Hematopoietic multipotent progenitor cell treated with erythropoietin and hydrocortisone succinate and interleukin-3 and kit ligand, for 4 days (in vitro differentiated cells): ENCODE measurements around the gene FBH1.
"Not testable (repeated sequence)": the region's sequence is repeated elsewhere in the genome, so short reads cannot be mapped to it uniquely, and the experiment has no call there.

ENCODE experiments used
- DNase-seq: peaks from one replicate; pipeline ENCODE4 v3.0.0-alpha.2; 2015

The FBH1 gene

DNA sequence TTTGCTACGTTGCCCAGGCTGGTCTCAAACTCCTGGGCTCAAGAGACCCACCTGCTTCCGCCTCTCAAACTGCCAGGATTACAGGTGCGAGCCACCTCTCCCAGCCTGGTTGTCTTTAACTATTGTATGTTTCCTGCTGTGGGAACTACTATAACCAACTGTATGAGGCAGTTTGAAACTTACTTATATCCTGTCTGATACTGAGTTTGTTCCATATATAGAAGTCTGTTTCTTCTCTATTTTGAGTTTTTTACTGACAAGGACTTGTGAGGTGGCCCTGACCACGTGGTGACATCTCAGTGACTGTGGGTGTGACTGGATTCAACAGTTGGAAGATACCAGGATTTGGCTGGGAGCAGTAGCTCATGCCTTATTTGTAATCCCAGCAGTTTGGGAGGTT, 14.2 kb downstream of the FBH1 start:
- no peak for DNase-seq

- DNase-seq: peak; percentile 13
Measured at GRCh38 chr10:5905854-5906507, 15.9 kb downstream of the FBH1 start.

- no peak for DNase-seq
Measured at GRCh38 chr10:5906651-5907050, 16.6 kb downstream of the FBH1 start.

DNA sequence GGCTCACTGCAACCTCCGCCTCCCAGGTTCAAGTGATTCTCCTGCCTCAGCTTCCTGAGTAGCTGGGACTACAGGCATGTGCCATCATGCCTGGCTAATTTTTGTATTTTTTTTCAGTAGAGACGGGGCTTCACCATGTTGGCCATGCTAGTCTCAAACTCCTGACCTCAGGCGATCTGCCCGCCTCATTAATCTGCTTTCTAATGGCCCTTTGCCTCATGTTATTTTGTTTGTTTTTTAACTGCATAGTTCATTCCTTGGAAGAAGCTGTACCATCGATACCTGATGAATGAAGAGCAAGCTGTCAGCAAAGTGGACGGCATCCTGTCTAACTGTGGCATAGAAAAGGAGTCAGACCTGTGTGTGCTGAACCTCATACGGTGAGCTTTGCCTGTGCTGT, 18.6 kb downstream of the FBH1 start:
- not testable (repeated sequence) for DNase-seq

- no peak for DNase-seq
Measured at GRCh38 chr10:5910323-5911100, 20.5 kb downstream of the FBH1 start.

DNA sequence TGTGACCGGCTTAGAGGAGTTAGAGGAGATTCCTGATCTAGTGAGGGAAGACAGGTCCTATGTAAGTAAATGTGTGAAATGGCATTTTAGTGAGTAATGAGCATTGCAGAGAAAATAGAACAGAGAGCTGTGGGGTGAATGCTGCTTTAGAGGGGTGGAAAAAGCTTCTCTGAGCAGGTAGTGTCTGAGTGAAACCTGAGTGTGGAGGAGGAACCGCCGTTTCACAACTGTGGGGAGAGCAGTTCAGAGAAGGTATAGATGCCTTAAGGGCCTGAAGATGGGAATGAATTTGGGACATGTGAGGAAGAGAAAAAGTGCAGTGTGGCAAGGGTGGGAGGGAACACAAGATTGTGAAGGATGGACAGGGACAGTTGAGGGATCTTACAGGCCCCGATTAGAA, 21.6 kb downstream of the FBH1 start:
- no peak for DNase-seq

DNA sequence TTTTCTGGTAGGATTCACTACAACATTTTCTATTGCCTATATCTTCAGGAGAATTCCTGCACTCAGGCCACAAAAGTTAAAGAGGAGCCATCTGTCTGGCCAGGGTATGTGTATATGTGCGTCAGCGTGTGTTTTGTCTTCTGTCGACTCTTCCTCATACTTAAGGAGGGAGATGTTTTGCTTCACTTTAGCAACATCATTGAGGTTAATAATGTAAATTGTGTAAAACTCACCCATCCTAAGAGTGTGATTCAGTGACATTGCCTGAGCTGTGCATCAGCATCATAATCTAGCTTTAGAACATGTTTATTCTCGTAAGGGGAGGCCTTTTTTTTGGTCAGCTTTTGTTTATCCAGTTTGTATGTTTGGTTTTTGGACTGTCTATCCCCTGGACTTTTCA, 23.7 kb downstream of the FBH1 start:
- no peak for DNase-seq

DNA sequence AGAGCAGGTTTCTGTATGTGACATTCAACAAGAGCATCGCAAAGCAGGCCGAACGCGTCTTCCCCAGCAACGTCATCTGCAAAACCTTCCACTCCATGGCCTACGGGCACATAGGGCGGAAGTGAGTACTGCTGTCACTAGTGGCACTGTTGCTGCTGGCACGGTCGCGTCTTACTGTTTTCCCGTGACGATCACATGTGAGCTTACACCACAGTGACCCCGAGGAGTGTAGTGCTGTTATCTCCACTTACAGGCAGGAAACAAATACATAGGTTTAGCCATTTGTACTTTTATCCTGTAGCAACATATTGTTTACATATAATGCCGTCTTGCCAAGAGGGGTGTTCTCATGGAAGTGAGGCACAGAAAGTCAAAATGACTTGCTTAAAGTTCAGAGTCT, 25.4 kb downstream of the FBH1 start:
- peak; percentile 51 for DNase-seq

GRCh38 chr10:5917305-5917704, 27.3 kb downstream of the FBH1 start:
- DNase-seq: no peak

GRCh38 chr10:5918763-5919162, 28.7 kb downstream of the FBH1 start:
- DNase-seq: no peak

DNA sequence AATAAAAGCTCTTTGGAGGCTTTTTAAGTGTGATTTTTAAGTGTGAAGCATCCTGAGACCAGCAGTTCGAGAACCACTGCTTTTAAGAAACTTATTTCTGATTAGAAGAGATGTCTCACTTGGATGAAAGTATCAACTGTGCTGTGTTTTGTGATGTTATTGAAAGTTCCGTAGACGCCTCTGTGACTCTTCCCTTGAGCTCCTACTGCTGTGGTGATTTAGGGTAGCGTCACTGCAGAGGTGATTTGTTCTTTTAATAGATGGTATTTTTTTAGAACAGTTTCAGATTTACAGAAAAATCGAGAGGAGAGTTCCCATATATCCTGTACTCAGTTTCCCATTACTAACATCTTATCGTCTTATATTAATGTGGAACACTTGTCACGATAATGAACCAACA, 29.5 kb downstream of the FBH1 start:
- no peak for DNase-seq

DNA sequence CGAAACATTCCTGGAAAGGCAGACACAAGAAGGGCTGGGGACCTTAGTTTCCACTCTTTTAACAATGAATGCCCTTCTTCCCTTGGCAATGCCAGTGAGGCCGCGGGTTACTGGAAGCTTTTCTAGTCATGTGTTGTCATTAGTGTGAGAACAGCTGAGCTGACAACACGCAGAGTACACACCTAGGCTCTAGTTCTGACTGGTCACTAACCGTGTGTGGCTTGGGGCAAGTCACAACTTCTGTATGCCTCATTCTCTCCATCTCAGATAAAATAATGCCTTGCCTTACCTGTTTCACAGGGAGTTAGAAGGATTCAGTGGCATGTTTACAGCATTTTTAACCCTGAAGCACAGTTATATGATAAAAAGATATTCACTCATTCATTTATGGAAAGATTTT, 31.7 kb downstream of the FBH1 start:
- no peak for DNase-seq

DNA sequence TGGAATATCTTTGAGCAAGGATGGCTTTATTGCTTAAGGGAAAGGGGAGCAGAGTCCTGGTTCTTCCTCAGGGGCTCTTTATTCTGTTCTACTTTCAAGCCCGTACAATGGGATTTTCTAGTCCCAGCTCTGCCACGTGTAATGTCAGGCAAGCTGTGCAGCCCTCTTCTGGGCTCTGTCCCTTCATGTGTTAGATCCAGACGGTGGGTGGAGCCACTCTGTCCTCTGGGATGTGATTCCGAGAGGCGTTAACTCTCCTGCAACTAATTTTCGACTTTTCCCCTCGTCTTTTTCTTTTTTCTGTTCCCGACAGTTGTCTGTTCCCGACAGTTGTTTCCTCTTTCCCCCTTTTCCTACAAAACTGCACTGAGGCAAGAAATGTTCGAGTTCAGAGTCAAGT, 34.8 kb downstream of the FBH1 start:
- DNase-seq: no peak

DNA sequence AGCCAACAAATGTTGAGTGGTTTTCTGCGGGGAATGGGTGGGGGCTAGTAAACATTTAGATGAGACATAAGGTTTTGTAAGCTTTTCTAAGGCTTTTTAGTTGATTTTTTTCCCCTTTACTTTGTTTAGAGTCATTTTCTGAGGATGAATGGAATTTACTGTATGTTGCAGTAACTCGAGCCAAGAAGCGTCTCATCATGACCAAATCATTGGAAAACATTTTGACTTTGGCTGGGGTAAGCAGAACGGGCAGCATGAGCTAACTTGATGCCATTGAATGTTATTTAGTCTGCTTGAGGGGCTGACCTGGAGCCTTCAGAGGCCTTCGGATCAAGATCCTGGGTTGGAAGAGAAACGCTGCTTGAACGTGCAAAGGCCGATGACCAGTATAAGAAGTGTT, 37.3 kb downstream of the FBH1 start:
- no peak for DNase-seq

- no peak for DNase-seq
Measured at GRCh38 chr10:5929442-5929841, 39.4 kb downstream of the FBH1 start.

GRCh38 chr10:5930272-5930671, 40.2 kb downstream of the FBH1 start:
- DNase-seq: no peak

- DNase-seq: no peak
Measured at GRCh38 chr10:5932345-5932744, 42.3 kb downstream of the FBH1 start.

GRCh38 chr10:5933909-5934546, 44.0 kb downstream of the FBH1 start:
- DNase-seq: peak; percentile 91

- no peak for DNase-seq
Measured at GRCh38 chr10:5935628-5936027, 45.6 kb downstream of the FBH1 start.

DNA sequence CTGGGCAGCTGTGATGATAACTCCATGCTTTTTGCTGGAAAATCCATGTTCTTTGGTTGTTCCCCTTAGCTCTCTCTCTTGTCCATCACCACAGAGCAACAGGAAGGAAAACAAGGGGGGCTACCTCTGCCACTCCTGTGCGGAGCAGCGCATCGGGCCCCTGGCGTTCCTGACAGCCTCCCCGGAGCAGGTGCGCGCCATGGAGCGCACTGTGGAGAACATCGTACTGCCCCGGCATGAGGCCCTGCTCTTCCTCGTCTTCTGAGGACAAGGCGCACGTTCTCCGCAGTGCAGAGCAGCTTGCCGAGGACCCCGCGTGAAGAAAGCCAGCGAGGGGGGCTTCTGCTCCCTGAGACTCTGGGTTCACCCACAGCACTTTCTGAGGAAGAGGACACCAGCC, 47.0 kb downstream of the FBH1 start:
- DNase-seq: no peak

- no peak for DNase-seq
Measured at GRCh38 chr10:5938291-5938690, 48.2 kb downstream of the FBH1 start.

DNA sequence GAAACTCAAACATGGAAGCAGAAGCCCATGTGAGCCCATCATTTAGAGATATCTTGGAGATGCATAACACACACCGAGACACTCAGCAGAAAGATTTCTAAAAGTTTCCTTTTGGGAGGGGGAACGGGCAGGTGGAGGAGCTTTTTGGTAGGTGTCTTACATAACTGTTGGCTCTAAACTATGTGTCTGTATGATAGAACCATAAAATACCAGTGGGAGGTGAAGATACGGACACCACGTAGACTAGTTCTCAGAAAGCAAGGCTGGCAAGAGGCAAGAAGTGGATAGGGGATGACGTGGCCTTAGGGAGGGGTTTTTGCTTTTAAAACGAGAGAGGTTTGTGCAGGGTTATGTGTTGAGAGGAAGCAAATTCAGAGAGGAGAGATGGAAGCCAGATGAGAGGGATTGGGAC, 50.8 kb downstream of the FBH1 start:
- DNase-seq: peak; percentile 24

GRCh38 chr10:5941579-5941978, 51.5 kb downstream of the FBH1 start:
- no peak for DNase-seq

GRCh38 chr10:5942001-5942400, 52.0 kb downstream of the FBH1 start:
- DNase-seq: no peak
